ENCODE data around the gene TIMM13. TPM values are rescaled to one million over a fixed set of nuclear protein-coding genes. Genes with fewer than 3 reads are reported as not detected.

TIMM13 gene
- total and polyA plus RNA-seq, 2 of the 8 experiments (the other 6 are each of a cell fraction or from before 2014, with no cell fraction given), result 270 to 275 TPM

- Histone ChIP-seq H3K18ac (ENCODE audit: extremely low read depth, low read length) (no peak overlapping the region), H3K79me1 (ENCODE audit: low read depth, low read length) (no peaks in the 10 kb centered on the region), H3K9ac (replicated peaks in 1 of 4; ENCODE audit: extremely low read depth in 1 of 4, low read depth in 3 of 4, low read length in 3 of 4) (no peak overlapping the region), H3K14ac (ENCODE audit: insufficient read length) (no peak overlapping the region), H2BK15ac (ENCODE audit: low read length) (0 out of 2 replicates have a peak overlapping the region, but pooled peaks have one; percentile 31), H3K4me1 (replicated peaks in 1 of 4; ENCODE audit: control insufficient read depth in 3 of 4, insufficient read depth in 4 of 4, low read length in 3 of 4) (peaks cover 0 to 9% (median 0%) of the 10 kb centered on the region in 4 experiments; a peak in 2 of 7 replicates), H3K23me2 (ENCODE audit: low read depth, low read length) (peaks cover 2% of the 10 kb centered on the region; the same call in 1 of the 2 replicates), H2BK12ac (ENCODE audit: low read depth, low read length) (no peak overlapping the region), H3K4ac (replicated peaks; ENCODE audit: insufficient read length, low read depth, low read length) (no peak overlapping the region), H3K36me3 (ENCODE audit: control insufficient read depth in 2 of 4, insufficient read depth in 4 of 4, low read length in 3 of 4) (no peaks in the 10 kb centered on the region), H2AK5ac (ENCODE audit: low read depth, low read length) (no peak overlapping the region), H3K23ac (ENCODE audit: insufficient read length) (no peak overlapping the region), H4K20me1 (replicated peaks in 1 of 2; ENCODE audit: control insufficient read depth in 1 of 2, insufficient read depth in 2 of 2, low read length in 2 of 2) (peaks cover 0 to 1% of the 10 kb centered on the region in 2 experiments), H2BK5ac (ENCODE audit: low read depth, low read length) (no peak overlapping the region), H4K8ac (ENCODE audit: extremely low read depth, insufficient read depth, low read length) (no peak overlapping the region), H4K91ac (replicated peaks; ENCODE audit: insufficient read length, low read length) (no peak overlapping the region), H4K5ac (ENCODE audit: insufficient read length, low read depth, low read length) (no peak overlapping the region), H2BK120ac (replicated peaks; ENCODE audit: low read depth, low read length) (no peak overlapping the region), H3K56ac (replicated peaks; ENCODE audit: insufficient read length, low read depth, low read length) (no peak overlapping the region), H3K79me2 (ENCODE audit: control insufficient read depth in 1 of 2, insufficient read depth in 2 of 2, low read length in 2 of 2) (no peaks in the 10 kb centered on the region), H3K4me2 (ENCODE audit: insufficient read depth in 1 of 2, low read depth in 2 of 2, low read length in 2 of 2) (no peak overlapping the region), H3K4me3 (ENCODE audit: extremely low read depth in 1 of 4, insufficient read depth in 2 of 4, low read depth in 3 of 4, low read length in 4 of 4) (no peak overlapping the region), H3K9me3 (ENCODE audit: insufficient read depth in 2 of 2, low read depth in 1 of 2, low read length in 1 of 2) (no peaks in the 10 kb centered on the region), H2AFZ (ENCODE audit: low read length) (no peak overlapping the region), H2BK20ac (ENCODE audit: low read length) (no peak overlapping the region), H3K27ac (ENCODE audit: low read depth, low read length) (no peak overlapping the region), H3K27me3 (replicated peaks in 1 of 4; ENCODE audit: control insufficient read depth in 3 of 4, extremely low read depth in 1 of 4, insufficient read depth in 3 of 4, low read length in 3 of 4) (no peaks in the 10 kb centered on the region)
- ChIA-PET CTCF (ENCODE audit: partially characterized antibody) (interaction anchor here (0.6 to 12.9 kb wide), 7 partner anchors 10 to 575 kb away, joined by 3 to 133 read pairs (median 5); partner anchors contain the start of genes GADD45B and TIMM13), POLR2A (ENCODE audit: partially characterized antibody) (interaction anchor here (3.4 to 6.7 kb wide), 2 partner anchors 9 to 13 kb away, joined by 14 to 98 read pairs; partner anchors contain the start of genes GADD45B and LMNB2)
- no peak for DNase-seq (ENCODE audit: low read depth in 1 of 2, low spot score in 2 of 2)
- WGBS, 2 experiments (ENCODE audit: extremely low coverage in 1 of 2, insufficient coverage in 1 of 2, insufficient read length in 1 of 2, insufficient replicate concordance in 2 of 2, low coverage in 1 of 2, low lambda C conversion rate in 2 of 2, missing lambda C conversion rate in 1 of 2), result 84% methylated on average over 5 of the region's 5 CpGs; no CpG with 5 or more reads in 1 of the 2 experiments
- no peak for FAIRE-seq
- TF ChIP-seq RAD21 (IDR thresholded peaks at IDR 0.05 in 1 of 2, conservative IDR thresholded peaks at IDR 0.05 in 1 of 2; ENCODE audit: low read depth in 2 of 2, low read length in 2 of 2) (no peak), TCF12 (IDR thresholded peaks at IDR 0.05; ENCODE audit: low read depth, low read length) (no peak), E2F6 (IDR thresholded peaks at IDR 0.05) (no peak), POLR2AphosphoS5 (IDR thresholded peaks at IDR 0.05; ENCODE audit: low read depth, low read length) (no peak), SIRT6 (IDR thresholded peaks at IDR 0.05; ENCODE audit: low read length) (no peak), TBP (IDR thresholded peaks at IDR 0.05; ENCODE audit: low read depth, low read length) (no peak), RXRA (IDR thresholded peaks at IDR 0.05; ENCODE audit: insufficient read depth, low read depth, low read length) (no peak), CTCF (IDR thresholded peaks at IDR 0.05; ENCODE audit: control extremely low read depth in 1 of 3, insufficient read depth in 1 of 3, low read depth in 1 of 3, low read length in 3 of 3) (no peak), SP2 (IDR thresholded peaks at IDR 0.05; ENCODE audit: low read length) (no peak), TAF1 (IDR thresholded peaks at IDR 0.05; ENCODE audit: low read depth, low read length) (no peak)
Observed at GRCh38 chr19:2464389-2464788, 37.0 kb upstream of the TIMM13 start.

Measured in H1 (cell line).